ENCODE results near the gene SORT1. TPM values are rescaled to one million over a fixed set of nuclear protein-coding genes. Genes with fewer than 3 reads are reported as not detected.

The SORT1 gene
- total and polyA plus RNA-seq, 2 of the 13 experiments (the other 11 are each of a cell fraction or from before 2014, with no cell fraction given) = 32.4 to 93.0 TPM

DNA sequence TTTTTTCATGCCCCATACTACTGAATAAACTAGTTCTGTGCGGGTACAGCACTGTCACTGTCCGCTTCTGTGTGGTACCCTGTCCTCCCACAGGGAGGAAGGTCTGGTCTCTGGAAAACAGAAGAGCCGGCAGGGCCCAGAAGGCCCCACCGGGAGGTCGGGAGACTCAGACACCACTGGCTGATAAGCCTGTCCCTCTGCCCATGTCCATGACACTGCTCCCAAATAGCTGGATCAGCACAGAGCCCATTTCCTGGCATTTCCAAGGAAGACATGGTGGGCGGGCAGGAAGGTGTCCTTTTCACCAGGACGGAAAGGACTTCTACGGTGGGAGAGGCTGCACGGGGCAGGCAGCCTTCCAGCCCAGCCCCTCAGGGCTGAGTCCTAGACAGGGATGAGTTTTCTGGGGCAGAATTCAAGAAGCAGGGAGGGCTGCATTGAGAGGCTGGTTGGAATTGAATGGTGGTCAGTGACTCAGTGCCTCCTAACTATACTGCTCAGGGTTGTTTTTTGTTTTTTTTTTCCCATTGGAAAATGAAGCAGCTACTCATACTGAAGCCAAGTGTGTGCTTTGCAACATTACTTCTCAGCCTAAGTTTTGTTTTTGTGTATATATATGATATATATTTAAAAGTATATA lies 121.9 kb downstream of the SORT1 start (continued):
- TF ChIP-seq, protein P1, sequence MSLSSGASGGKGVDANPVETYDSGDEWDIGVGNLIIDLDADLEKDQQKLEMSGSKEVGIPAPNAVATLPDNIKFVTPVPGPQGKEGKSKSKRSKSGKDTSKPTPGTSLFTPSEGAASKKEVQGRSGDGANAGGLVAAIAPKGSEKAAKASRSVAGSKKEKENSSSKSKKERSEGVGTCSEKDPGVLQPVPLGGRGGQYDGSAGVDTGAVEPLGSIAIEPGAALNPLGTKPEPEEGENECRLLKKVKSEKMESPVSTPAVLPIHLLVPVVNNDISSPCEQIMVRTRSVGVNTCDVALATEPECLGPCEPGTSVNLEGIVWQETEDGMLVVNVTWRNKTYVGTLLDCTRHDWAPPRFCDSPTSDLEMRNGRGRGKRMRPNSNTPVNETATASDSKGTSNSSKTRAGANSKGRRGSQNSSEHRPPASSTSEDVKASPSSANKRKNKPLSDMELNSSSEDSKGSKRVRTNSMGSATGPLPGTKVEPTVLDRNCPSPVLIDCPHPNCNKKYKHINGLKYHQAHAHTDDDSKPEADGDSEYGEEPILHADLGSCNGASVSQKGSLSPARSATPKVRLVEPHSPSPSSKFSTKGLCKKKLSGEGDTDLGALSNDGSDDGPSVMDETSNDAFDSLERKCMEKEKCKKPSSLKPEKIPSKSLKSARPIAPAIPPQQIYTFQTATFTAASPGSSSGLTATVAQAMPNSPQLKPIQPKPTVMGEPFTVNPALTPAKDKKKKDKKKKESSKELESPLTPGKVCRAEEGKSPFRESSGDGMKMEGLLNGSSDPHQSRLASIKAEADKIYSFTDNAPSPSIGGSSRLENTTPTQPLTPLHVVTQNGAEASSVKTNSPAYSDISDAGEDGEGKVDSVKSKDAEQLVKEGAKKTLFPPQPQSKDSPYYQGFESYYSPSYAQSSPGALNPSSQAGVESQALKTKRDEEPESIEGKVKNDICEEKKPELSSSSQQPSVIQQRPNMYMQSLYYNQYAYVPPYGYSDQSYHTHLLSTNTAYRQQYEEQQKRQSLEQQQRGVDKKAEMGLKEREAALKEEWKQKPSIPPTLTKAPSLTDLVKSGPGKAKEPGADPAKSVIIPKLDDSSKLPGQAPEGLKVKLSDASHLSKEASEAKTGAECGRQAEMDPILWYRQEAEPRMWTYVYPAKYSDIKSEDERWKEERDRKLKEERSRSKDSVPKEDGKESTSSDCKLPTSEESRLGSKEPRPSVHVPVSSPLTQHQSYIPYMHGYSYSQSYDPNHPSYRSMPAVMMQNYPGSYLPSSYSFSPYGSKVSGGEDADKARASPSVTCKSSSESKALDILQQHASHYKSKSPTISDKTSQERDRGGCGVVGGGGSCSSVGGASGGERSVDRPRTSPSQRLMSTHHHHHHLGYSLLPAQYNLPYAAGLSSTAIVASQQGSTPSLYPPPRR (CRISPR knock-in tag; IDR thresholded peaks at IDR 0.05; ENCODE audit: borderline replicate concordance) = 0 out of 2 replicates have a peak, but pooled peaks have one; percentile 36
- TF ChIP-seq, protein P2, sequence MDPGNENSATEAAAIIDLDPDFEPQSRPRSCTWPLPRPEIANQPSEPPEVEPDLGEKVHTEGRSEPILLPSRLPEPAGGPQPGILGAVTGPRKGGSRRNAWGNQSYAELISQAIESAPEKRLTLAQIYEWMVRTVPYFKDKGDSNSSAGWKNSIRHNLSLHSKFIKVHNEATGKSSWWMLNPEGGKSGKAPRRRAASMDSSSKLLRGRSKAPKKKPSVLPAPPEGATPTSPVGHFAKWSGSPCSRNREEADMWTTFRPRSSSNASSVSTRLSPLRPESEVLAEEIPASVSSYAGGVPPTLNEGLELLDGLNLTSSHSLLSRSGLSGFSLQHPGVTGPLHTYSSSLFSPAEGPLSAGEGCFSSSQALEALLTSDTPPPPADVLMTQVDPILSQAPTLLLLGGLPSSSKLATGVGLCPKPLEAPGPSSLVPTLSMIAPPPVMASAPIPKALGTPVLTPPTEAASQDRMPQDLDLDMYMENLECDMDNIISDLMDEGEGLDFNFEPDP (CRISPR knock-in tag; conservative IDR thresholded peaks at IDR 0.05) = 0 out of 2 replicates have a peak, but pooled peaks have one; percentile 44
- TF ChIP-seq JDP2 (CRISPR knock-in tag; IDR thresholded peaks at IDR 0.05; ENCODE audit: borderline replicate concordance) (no peak), PHF21A (CRISPR knock-in tag; IDR thresholded peaks at IDR 0.05) (0 out of 2 replicates have a peak, but pooled peaks have one; percentile 26), MED1 (CRISPR knock-in tag; IDR thresholded peaks at IDR 0.05) (peak; percentile 26; the same call in 1 of the 2 replicates), ZSCAN9 (CRISPR knock-in tag; IDR thresholded peaks at IDR 0.05; ENCODE audit: borderline replicate concordance) (0 out of 2 replicates have a peak, but pooled peaks have one; percentile 10), NFYC (CRISPR knock-in tag; IDR thresholded peaks at IDR 0.05) (peak; percentile 17; the same call in 1 of the 2 replicates), ZNF501 (CRISPR knock-in tag; IDR thresholded peaks at IDR 0.05) (0 out of 2 replicates have a peak, but pooled peaks have one; percentile 3)
